GM23248 (cell line): ENCODE data around the gene ROS1.
"Not testable (repeated sequence)": the region's sequence is repeated elsewhere in the genome, so short reads cannot be mapped to it uniquely, and the experiment has no call there.

Source experiments
- EZH2 ChIP-seq: fragments of 200-600 bp; sonication (generic); IDR thresholded peaks from 2 replicates; pipeline ENCODE4 v1.6.1; 2018; ENCODE audit warnings: antibody characterized with exemption, mild to moderate bottlenecking; ENCODE audit not compliant: insufficient read depth, poor library complexity, severe bottlenecking
- EZH2phosphoT487 ChIP-seq: fragments of 200-600 bp; sonication (generic); IDR thresholded peaks from 2 replicates; pipeline ENCODE4 v1.6.1; 2018; ENCODE audit warnings: antibody characterized with exemption, moderate library complexity, mild to moderate bottlenecking, low read depth; ENCODE audit not compliant: insufficient read depth

DNA sequence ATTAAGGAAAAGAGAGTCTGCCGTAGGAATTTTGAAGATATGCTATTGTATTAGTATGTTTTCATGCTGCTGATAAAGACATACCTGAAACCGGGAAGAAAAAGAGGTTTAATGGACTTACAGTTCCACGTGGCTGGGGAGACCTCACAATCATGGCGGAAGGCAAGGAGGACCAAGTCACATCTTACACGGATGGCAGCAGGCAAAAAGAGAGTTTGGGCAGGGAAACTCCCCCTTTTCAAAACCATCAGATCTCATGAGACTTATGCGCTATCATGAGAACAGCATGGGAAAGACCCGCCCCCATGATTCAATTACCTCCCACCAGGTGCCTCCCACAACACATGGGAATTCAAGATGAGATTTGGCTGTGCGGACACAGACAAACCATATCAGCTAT, 16.6 kb upstream of the ROS1 start:
- not testable (repeated sequence) for TF ChIP-seq EZH2, EZH2phosphoT487
